HG02610 (cell line): ENCODE measurements around the gene CDK14.

Experiments
- ATAC-seq: cut with Tn5 transposase; IDR thresholded peaks from one replicate; pipeline ENCODE4 v1.9.1; 2021; ENCODE audit warnings: mild to moderate bottlenecking, moderate library complexity; ENCODE audit not compliant: unreplicated experiment

Gene CDK14

DNA sequence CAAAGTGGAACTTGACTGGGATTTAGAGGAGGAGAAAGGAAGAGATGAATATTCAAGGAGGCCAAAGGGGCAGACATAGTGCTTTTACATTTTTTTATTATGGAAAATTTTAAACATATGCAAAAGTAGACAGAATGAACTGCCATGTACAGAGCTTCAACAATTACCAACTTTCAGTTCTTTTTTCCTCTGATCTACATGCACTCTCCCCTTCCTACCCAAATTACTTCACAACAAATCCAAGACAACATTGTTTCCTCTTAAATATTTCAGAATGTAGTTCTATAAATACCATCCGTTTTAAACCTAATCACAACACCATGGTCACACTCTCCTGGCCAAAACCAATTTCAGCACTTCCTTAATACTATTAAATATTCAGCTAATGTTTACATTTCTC lies 584.6 kb downstream of the CDK14 start:
- ATAC-seq: no peak

DNA sequence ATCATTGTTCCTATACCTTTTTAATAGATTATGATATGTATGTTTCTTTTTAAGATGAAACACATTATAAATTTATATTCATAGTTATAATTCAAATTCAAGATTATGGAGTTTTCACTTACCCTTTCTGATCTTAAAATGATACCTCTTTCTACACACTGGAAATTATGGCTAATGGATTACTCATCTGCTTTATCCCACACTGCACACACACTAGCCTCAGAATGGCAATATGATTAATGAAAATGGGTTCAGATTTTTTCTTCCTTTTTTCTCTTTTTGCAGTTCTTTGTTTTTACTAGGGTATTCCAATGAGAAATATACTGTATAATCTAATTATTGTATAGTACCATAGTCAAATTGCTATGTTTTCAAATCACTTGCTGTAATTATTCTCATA lies 585.8 kb downstream of the CDK14 start:
- ATAC-seq: no peak

DNA sequence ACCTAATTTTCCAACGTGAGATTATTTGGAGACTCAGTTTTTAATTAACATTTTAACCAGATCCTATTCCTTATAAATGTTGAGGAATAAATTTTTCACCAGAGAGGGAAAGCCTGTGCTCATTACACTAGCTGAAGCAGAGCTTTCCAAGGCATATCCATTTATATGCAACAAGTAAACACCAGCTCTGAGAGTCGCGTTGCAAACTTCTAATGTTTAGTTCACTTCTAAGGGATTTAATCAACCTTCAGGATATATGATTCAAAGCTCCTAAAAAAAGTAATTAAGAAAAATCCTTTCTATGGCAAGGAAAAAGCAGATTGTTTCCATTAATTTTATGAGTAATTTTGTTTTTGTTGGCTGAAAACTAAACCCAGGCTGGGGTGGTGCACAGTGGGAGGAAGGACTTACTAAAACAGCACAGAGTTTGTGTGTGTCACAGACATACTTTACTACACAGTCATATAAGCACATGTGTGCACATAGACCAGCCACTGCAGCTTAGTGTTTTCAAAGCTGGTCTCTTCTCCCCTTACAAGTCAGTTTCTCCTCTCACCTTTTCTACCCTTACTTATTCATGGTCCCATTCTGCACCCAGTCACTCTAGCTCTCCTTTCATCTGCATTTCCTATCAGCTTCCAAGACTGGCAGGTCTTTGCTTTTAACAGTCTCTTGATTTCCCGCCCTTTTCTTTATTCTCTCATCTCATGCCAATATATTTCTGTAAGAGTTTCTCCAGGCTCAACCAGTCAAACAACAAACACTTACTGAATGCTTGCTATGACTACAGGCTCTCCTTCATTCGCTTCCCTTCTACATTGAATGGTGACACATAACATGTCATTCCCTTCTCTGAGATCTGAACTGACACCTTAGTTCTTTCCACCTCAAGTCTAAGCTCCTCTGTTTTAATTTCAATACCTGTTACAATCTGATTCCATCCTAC lies 587.0 kb downstream of the CDK14 start:
- ATAC-seq: no peak

DNA sequence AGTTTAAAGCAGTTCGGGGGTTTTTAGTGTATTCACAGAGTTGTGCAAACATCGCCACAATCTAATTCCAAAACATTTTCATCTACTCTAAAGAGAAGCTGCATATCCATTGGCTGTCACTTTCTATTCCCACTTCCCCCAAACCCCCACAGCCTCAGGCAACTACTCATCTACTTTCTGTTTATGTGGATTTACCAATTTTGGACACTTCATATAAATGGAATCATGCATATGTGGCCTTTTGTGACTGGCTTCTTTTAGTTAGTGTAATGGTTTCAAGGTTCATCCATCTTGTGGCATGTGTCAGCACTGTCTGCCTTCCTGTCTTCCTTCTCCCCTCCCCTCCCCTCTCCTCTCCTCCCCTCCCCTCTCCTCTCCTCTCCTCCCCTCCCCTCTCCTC lies 589.6 kb downstream of the CDK14 start:
- no peak for ATAC-seq

- no peak for ATAC-seq
Measured at GRCh38 chr7:91187061-91187460, 590.9 kb downstream of the CDK14 start.

- no peak for ATAC-seq
Measured at GRCh38 chr7:91191771-91192170, 595.6 kb downstream of the CDK14 start.

- no peak for ATAC-seq
Measured at GRCh38 chr7:91193141-91193540, 597.0 kb downstream of the CDK14 start.

- no peak for ATAC-seq
Measured at GRCh38 chr7:91194841-91195240, 598.7 kb downstream of the CDK14 start.

DNA sequence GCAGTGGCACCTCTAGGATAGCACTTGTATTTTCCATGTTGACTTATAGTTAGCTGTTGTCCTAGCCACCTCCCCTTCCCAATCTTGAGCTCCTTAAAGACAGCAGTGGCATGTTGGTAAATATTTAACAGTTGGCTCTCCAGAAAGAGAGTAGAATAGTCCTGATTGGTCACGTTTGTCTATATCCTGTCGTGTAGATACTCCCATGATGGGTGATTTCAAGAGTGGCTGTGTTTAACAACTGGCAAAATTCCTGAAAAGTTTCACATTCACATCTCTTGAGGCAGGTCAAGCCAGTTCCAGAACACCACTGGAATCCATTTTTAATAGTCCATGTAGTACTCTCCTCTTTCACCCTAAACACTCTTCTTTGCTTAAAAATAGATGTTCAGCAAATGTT lies 599.9 kb downstream of the CDK14 start:
- no peak for ATAC-seq

GRCh38 chr7:91198371-91198770 lies 602.2 kb downstream of the CDK14 start:
- ATAC-seq: no peak

DNA sequence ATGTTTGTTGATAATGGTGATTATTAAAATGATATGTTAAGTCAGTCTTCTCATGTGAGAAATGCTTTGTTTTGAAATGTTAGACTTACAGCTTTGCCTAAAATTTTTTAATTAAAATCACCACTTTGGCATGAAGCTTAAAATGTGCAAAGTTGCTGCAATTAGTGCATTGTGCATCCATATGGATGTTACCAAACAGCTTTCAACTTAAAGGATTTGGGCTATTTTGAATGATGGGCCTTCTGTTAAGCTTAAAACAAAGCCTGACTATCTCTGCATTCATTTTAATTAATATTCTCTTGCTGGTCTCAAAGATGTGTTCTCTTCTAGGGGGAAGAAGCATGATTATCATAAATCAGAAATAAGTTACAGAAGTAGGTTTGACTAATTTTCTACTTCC lies 603.5 kb downstream of the CDK14 start:
- ATAC-seq: no peak

DNA sequence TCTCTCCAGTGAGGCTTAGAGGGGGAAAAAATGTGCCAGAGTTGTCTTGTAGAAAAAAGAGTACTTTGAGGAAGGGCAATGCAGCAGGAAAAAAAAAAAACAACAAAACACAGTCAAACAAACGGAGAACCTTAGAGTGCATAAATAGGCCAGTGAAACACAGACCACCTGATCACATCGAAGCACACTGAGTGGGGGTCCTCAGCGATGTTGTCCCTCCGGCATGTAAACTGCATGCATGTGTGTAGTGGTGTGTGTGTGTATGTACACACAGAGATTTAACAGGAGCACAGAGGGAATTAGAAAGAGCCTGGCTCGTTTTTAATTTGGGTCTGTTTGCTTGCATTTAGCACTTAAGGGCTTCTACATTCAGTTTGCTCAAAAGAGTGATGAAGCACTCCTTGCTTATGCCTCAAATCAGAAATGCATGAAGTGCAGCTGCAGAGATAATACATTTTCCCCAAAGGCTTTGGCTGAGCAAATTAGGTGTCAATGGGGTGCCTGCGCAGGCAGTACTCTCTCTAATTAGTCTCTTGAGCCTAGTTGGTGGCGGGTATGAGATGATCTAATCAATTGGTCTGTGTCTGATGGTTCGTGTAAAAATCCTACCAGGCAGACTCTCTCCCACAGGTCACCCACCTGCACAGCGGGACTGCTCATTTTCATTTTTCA lies 605.5 kb downstream of the CDK14 start:
- no peak for ATAC-seq

DNA sequence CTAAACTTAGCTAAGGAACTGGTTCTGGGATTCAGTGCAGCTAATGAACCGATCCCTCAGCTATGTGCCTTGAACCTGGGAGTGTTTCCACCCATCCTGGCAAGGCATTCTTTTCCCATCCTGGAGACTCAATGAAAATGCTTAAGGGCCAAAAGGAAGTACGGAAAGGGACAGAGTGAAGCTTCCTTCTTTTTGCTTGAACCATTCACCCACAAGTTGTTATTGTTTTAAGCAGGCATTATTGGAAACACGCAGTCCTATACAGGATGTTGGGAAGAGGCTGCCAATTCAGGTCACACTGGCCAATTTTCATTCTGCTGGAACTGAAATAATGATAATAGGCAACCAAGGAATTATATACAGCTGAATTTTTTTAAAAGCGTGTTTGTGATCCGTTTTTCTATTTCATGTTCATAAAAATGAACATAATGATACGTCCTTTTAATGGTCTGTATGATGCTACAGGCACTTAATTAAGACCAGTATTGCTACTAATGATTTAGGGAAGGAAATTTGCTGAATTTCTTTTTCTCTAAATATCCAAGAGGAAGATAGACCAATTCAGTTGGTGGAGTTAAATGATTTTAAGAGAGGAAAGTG lies 610.3 kb downstream of the CDK14 start:
- ATAC-seq: no peak

GRCh38 chr7:91212582-91212981 lies 616.5 kb downstream of the CDK14 start:
- ATAC-seq: no peak

GRCh38 chr7:91226411-91226810 lies 630.3 kb downstream of the CDK14 start:
- no peak for ATAC-seq

GRCh38 chr7:91228327-91228726 lies 632.2 kb downstream of the CDK14 start:
- ATAC-seq: no peak

GRCh38 chr7:91228927-91229558 lies 632.9 kb downstream of the CDK14 start:
- ATAC-seq: no peak

GRCh38 chr7:91230100-91230499 lies 634.0 kb downstream of the CDK14 start:
- ATAC-seq: no peak

GRCh38 chr7:91230503-91230902 lies 634.4 kb downstream of the CDK14 start:
- ATAC-seq: no peak

- no peak for ATAC-seq
Measured at GRCh38 chr7:91233212-91233611, 637.1 kb downstream of the CDK14 start.

- ATAC-seq: no peak
Measured at GRCh38 chr7:91235211-91235832, 639.2 kb downstream of the CDK14 start.
